NT2/D1 (cell line): ENCODE results near the gene SLC4A1AP.

Experiments used
- DNase-seq: peaks from one replicate; pipeline ENCODE4 v3.0.0-alpha.2; 2011; ENCODE audit warnings: low read depth, low spot score
- H3K27me3 ChIP-seq: 2 replicates; pipeline ENCODE4 v1.6.0; 2011; ENCODE audit warnings: mild to moderate bottlenecking; ENCODE audit not compliant: insufficient read length, insufficient read depth
- H3K36me3 ChIP-seq: 2 replicates; pipeline ENCODE4 v1.6.1; 2011; ENCODE audit warnings: mild to moderate bottlenecking, low read length, mixed read lengths; ENCODE audit not compliant: insufficient read depth, insufficient read length
- H3K4me1 ChIP-seq: 2 replicates; pipeline ENCODE4 v1.5.1; 2011; ENCODE audit not compliant: insufficient read depth, insufficient read length
- H3K4me3 ChIP-seq: 2 replicates; pipeline ENCODE4 v1.5.1; 2011; ENCODE audit warnings: low read depth; ENCODE audit not compliant: insufficient read length
- H3K9ac ChIP-seq: 2 replicates; pipeline ENCODE4 v1.6.0; 2011; ENCODE audit warnings: low read depth; ENCODE audit not compliant: insufficient read length
- H3K9me3 ChIP-seq: 2 replicates; pipeline ENCODE4 v1.5.1; 2011; ENCODE audit warnings: mild to moderate bottlenecking, low read length; ENCODE audit not compliant: insufficient read depth
- SUZ12 ChIP-seq: IDR thresholded peaks from 2 replicates; pipeline ENCODE4 v1.6.1; 2011; ENCODE audit not compliant: insufficient read length, insufficient read depth; ENCODE audit errors: extremely low read depth
- YY1 ChIP-seq: IDR thresholded peaks from 2 replicates; pipeline ENCODE4 v1.6.1; 2011; ENCODE audit not compliant: insufficient read length, insufficient read depth
- ZNF274 ChIP-seq: IDR thresholded peaks from 2 replicates; pipeline ENCODE4 v1.6.1; 2011; ENCODE audit warnings: mild to moderate bottlenecking, low read depth, low read length

Gene SLC4A1AP

DNA sequence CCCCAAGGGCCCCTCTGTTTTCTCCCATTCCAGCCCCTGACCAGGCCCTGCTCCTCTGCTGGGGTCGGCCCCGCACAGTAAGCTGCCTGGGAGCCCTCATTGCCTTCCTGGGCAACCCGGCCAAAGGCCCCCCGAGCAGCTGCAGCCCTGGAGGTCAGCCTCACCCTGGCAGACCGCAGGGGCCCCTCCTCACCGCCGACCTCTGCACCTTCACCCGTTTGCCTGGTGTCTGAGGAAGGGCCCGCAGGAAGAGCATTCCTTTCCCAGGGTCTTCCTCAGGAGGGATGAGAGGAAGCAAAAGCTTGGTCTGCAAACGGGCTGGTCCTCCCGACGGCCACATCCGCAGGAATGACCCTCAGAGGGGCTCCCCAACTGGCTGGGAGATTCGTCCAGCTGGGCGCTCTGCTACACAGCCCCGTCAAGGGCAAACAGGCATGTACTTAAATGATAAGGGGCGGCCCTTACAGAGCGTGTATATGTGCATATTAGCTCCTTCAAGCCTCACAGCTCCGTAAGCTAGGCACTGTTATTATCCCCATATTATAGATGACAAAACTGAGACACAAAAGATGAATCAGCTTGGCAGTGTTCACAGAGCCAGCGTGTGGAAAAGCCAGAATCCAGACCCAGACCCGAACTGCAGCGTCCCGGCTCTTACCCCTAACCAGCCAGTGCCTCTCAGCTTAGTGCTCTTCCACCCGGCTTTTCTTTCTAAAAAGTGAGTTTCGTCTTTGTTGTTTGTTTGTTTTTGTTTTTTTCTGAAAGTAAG is 52.8 kb downstream of the SLC4A1AP start:
- Histone ChIP-seq H3K27me3 (peaks cover 17% of the 10 kb centered on the region), H3K9ac (peak overlapping the region; percentile 50), H3K9me3 (no peaks in the 10 kb centered on the region), H3K4me3 (no peak overlapping the region), H3K36me3 (no peaks in the 10 kb centered on the region), H3K4me1 (no peaks in the 10 kb centered on the region)
- TF ChIP-seq YY1 (no peak), ZNF274 (no peak)
- DNase-seq, result no peak

GRCh38 chr2:27717070-27717795 is 53.5 kb downstream of the SLC4A1AP start:
- DNase-seq, result no peak
- Histone ChIP-seq H3K27me3 (peaks cover 17% of the 10 kb centered on the region), H3K36me3 (no peaks in the 10 kb centered on the region), H3K9ac (no peak overlapping the region), H3K4me1 (no peaks in the 10 kb centered on the region), H3K4me3 (no peak overlapping the region), H3K9me3 (no peaks in the 10 kb centered on the region)
- TF ChIP-seq SUZ12 (no peak), ZNF274 (no peak), YY1 (no peak)

- peaks cover 4% of the 10 kb centered on the region for H3K4me1 ChIP-seq
- no peaks in the 10 kb centered on the region for H3K36me3 ChIP-seq
- no peak overlapping the region for H3K9ac ChIP-seq
- H3K9me3 ChIP-seq, result no peaks in the 10 kb centered on the region
- TF ChIP-seq YY1 (no peak), ZNF274 (no peak), SUZ12 (no peak)
- H3K27me3 ChIP-seq, result peaks cover 15% of the 10 kb centered on the region
- DNase-seq, result no peak
- no peak overlapping the region for H3K4me3 ChIP-seq
Observed at GRCh38 chr2:27720004-27720551, 56.4 kb downstream of the SLC4A1AP start.

GRCh38 chr2:27721335-27721734 is 57.6 kb downstream of the SLC4A1AP start:
- TF ChIP-seq YY1 (no peak), SUZ12 (no peak), ZNF274 (no peak)
- Histone ChIP-seq H3K4me1 (peaks cover 4% of the 10 kb centered on the region), H3K27me3 (peaks cover 11% of the 10 kb centered on the region), H3K9ac (no peak overlapping the region), H3K9me3 (no peaks in the 10 kb centered on the region), H3K4me3 (no peak overlapping the region), H3K36me3 (no peaks in the 10 kb centered on the region)
- DNase-seq, result no peak

- no peak for TF ChIP-seq SUZ12
- TF ChIP-seq YY1, result no peak
- TF ChIP-seq ZNF274, result no peak
- no peak for DNase-seq
- peaks cover 4% of the 10 kb centered on the region for H3K27me3 ChIP-seq
- H3K4me3 ChIP-seq, result no peak overlapping the region
- no peaks in the 10 kb centered on the region for H3K9me3 ChIP-seq
- H3K4me1 ChIP-seq, result peaks cover 4% of the 10 kb centered on the region
- H3K36me3 ChIP-seq, result no peaks in the 10 kb centered on the region
- no peak overlapping the region for H3K9ac ChIP-seq
Observed at GRCh38 chr2:27721884-27722485, 58.3 kb downstream of the SLC4A1AP start.

- no peaks in the 10 kb centered on the region for H3K9me3 ChIP-seq
- H3K9ac ChIP-seq, result no peak overlapping the region
- no peaks in the 10 kb centered on the region for H3K36me3 ChIP-seq
- H3K4me3 ChIP-seq, result no peak overlapping the region
- peaks cover 4% of the 10 kb centered on the region for H3K4me1 ChIP-seq
- H3K27me3 ChIP-seq, result no peaks in the 10 kb centered on the region
- peak; percentile 70 for DNase-seq
- TF ChIP-seq SUZ12, result no peak
- TF ChIP-seq ZNF274, result no peak
- no peak for TF ChIP-seq YY1
Observed at GRCh38 chr2:27723372-27724144, 59.9 kb downstream of the SLC4A1AP start.

DNA sequence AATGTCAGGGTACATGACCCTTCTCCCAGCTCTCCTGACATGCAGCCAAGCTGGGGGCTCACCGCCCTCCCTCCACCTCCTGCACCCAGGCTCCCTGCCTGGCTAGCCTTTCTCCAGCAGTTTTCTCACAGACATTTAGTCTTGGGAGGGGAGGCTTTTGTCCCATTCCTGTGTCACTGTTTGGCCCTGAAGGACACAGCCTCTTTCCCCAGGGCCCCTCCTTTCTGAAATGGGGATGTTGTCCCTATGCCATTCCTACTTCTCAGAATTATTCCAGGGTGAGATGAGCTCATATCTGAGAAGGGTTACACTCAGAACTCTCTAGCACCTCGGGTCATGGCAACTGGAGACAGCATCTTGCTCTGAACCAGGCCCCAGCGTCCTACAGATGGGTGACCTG is 60.5 kb downstream of the SLC4A1AP start:
- H3K9me3 ChIP-seq, result no peaks in the 10 kb centered on the region
- no peak for DNase-seq
- no peaks in the 10 kb centered on the region for H3K36me3 ChIP-seq
- TF ChIP-seq SUZ12, result no peak
- TF ChIP-seq YY1, result no peak
- TF ChIP-seq ZNF274, result no peak
- no peak overlapping the region for H3K4me3 ChIP-seq
- H3K9ac ChIP-seq, result no peak overlapping the region
- H3K27me3 ChIP-seq, result no peaks in the 10 kb centered on the region
- H3K4me1 ChIP-seq, result peaks cover 4% of the 10 kb centered on the region
